Measurements from ENCODE around the gene EZH1.

The EZH1 gene

GRCh38 chr17:42744806-42745617, at the start of gene EZH1:
Gene EZH1, minus strand, starts transcription at chr17:42745040. Its CDS starts 16,099 bp downstream, at chr17:42728941.
- peak; percentile 87 to 89 for DNase-seq (ENCODE audit: low read depth in 2 of 2)

- DNase-seq (ENCODE audit: low read depth in 2 of 2), result no peak
Measured at GRCh38 chr17:42792545-42792944, 47.7 kb upstream of the EZH1 start.

- DNase-seq (ENCODE audit: low read depth in 2 of 2), result no peak
Measured at GRCh38 chr17:42791948-42792347, 47.1 kb upstream of the EZH1 start.

GRCh38 chr17:42787266-42787665, 42.4 kb upstream of the EZH1 start:
- DNase-seq (ENCODE audit: low read depth in 2 of 2), result no peak

GRCh38 chr17:42784811-42785592, 40.2 kb upstream of the EZH1 start:
- no peak for DNase-seq (ENCODE audit: low read depth in 2 of 2)

GRCh38 chr17:42784409-42784808, 39.6 kb upstream of the EZH1 start:
- DNase-seq (ENCODE audit: low read depth in 2 of 2), result no peak

GRCh38 chr17:42783791-42784138, 38.9 kb upstream of the EZH1 start:
- no peak for DNase-seq (ENCODE audit: low read depth in 2 of 2)

GRCh38 chr17:42783062-42783790, 38.4 kb upstream of the EZH1 start:
- no peak for DNase-seq (ENCODE audit: low read depth in 2 of 2)

GRCh38 chr17:42782166-42783061, 37.6 kb upstream of the EZH1 start:
- DNase-seq (ENCODE audit: low read depth in 2 of 2), result no peak

- DNase-seq (ENCODE audit: low read depth in 2 of 2), result no peak
Measured at GRCh38 chr17:42781639-42782165, 36.9 kb upstream of the EZH1 start.

- no peak for DNase-seq (ENCODE audit: low read depth in 2 of 2)
Measured at GRCh38 chr17:42780851-42781638, 36.2 kb upstream of the EZH1 start.

GRCh38 chr17:42779936-42780850, 35.4 kb upstream of the EZH1 start, which contains the start of gene WNK4:
Gene WNK4, plus strand, starts transcription at chr17:42780610. Its CDS starts 89 bp downstream, at chr17:42780699.
- no peak for DNase-seq (ENCODE audit: low read depth in 2 of 2)

- DNase-seq (ENCODE audit: low read depth in 2 of 2), result no peak
Measured at GRCh38 chr17:42779304-42779935, 34.6 kb upstream of the EZH1 start.

- no peak for DNase-seq (ENCODE audit: low read depth in 2 of 2)
Measured at GRCh38 chr17:42778570-42778969, 33.7 kb upstream of the EZH1 start.

- DNase-seq (ENCODE audit: low read depth in 2 of 2), result no peak
Measured at GRCh38 chr17:42775534-42776098, 30.8 kb upstream of the EZH1 start.

- DNase-seq (ENCODE audit: low read depth in 2 of 2), result no peak
Measured at GRCh38 chr17:42774066-42774745, 29.4 kb upstream of the EZH1 start.

GRCh38 chr17:42773290-42774035, 28.6 kb upstream of the EZH1 start, which contains the start of gene VPS25:
Gene VPS25, plus strand, starts transcription at chr17:42773449. Its CDS starts 27 bp downstream, at chr17:42773476.
- peak; percentile 49 to 63 for DNase-seq (ENCODE audit: low read depth in 2 of 2)
